ENCODE data around the gene BTG4. TPM values are rescaled to one million over a fixed set of nuclear protein-coding genes. Genes with fewer than 3 reads are reported as not detected.

The BTG4 gene
- total and polyA plus RNA-seq, 2 experiments from 2014 or later, result 0.21 to 0.31 TPM

DNA sequence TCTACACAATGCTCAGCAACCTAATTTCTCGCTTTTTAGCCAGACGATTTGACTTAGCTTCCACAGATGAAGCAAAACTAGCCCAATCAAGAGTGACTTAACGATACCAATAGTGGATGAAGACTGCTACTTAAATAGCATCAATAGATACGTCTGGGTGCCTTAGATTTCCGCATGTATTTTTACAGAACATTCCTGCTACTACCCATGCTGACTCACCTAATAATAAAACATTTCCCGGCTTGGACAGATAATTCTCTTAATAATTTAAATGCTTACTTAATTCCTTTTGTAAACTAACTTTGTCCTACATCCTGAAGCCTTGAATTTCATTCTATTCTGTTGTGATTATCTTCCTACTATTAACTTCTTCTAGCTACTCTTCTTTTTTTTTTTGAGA, 23.1 kb upstream of the BTG4 start:
- Histone ChIP-seq H2AFZ (no peak overlapping the region), H4K20me1 (replicated peaks; ENCODE audit: insufficient read depth) (no peaks in the 10 kb centered on the region), H3K27me3 (ENCODE audit: insufficient read depth) (peaks cover 27% of the 10 kb centered on the region), H3K4me1 (ENCODE audit: insufficient read depth) (peaks cover 16% of the 10 kb centered on the region), H3K9me2 (ENCODE audit: insufficient read depth) (no peaks in the 10 kb centered on the region; the same call in 1 of the 2 replicates), H3K27ac (ENCODE audit: low read depth) (no peak overlapping the region), H3K36me3 (ENCODE audit: insufficient read depth) (no peaks in the 10 kb centered on the region), H3K4me3 (no peak overlapping the region), H3K79me2 (replicated peaks; ENCODE audit: insufficient read depth) (no peaks in the 10 kb centered on the region), H3K4me2 (no peak overlapping the region), H3F3A (replicated peaks; ENCODE audit: low read depth) (no peaks in the 10 kb centered on the region)
- Mint-ChIP-seq H3K9me3 (no peaks in the 10 kb centered on the region; the same call in 2 of the 3 replicates), H3K27ac (no peak overlapping the region), H3K27me3 (ENCODE audit: insufficient read depth, low read depth, poor library complexity) (peaks cover 30% of the 10 kb centered on the region), H3K4me3 (no peak overlapping the region), H3K4me1 (peaks cover 23% of the 10 kb centered on the region; the same call in 2 of the 3 replicates), H3K36me3 (ENCODE audit: low read depth) (no peaks in the 10 kb centered on the region; the same call in 2 of the 3 replicates)
- TF ChIP-seq ZNF331 (CRISPR knock-in tag; IDR thresholded peaks at IDR 0.05; ENCODE audit: low read depth), result no peak
- TF ChIP-seq ZNF114 (CRISPR knock-in tag; IDR thresholded peaks at IDR 0.05), result no peak
- TF ChIP-seq JUNB (IDR thresholded peaks at IDR 0.05; ENCODE audit: unreplicated experiment), result no peak
- TF ChIP-seq EZH2phosphoT487 (IDR thresholded peaks at IDR 0.05; ENCODE audit: unreplicated experiment), result no peak
- TF ChIP-seq, protein P1, sequence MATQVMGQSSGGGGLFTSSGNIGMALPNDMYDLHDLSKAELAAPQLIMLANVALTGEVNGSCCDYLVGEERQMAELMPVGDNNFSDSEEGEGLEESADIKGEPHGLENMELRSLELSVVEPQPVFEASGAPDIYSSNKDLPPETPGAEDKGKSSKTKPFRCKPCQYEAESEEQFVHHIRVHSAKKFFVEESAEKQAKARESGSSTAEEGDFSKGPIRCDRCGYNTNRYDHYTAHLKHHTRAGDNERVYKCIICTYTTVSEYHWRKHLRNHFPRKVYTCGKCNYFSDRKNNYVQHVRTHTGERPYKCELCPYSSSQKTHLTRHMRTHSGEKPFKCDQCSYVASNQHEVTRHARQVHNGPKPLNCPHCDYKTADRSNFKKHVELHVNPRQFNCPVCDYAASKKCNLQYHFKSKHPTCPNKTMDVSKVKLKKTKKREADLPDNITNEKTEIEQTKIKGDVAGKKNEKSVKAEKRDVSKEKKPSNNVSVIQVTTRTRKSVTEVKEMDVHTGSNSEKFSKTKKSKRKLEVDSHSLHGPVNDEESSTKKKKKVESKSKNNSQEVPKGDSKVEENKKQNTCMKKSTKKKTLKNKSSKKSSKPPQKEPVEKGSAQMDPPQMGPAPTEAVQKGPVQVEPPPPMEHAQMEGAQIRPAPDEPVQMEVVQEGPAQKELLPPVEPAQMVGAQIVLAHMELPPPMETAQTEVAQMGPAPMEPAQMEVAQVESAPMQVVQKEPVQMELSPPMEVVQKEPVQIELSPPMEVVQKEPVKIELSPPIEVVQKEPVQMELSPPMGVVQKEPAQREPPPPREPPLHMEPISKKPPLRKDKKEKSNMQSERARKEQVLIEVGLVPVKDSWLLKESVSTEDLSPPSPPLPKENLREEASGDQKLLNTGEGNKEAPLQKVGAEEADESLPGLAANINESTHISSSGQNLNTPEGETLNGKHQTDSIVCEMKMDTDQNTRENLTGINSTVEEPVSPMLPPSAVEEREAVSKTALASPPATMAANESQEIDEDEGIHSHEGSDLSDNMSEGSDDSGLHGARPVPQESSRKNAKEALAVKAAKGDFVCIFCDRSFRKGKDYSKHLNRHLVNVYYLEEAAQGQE (IDR thresholded peaks at IDR 0.05; ENCODE audit: unreplicated experiment), result no peak
- TF ChIP-seq CREB1 (CRISPR knock-in tag; IDR thresholded peaks at IDR 0.05; ENCODE audit: low read depth), result no peak
- no peak for TF ChIP-seq EZH2 (IDR thresholded peaks at IDR 0.05; ENCODE audit: low read depth, unreplicated experiment)
- no peak for TF ChIP-seq STAT1 (IDR thresholded peaks at IDR 0.05; ENCODE audit: unreplicated experiment)
- no peak for TF ChIP-seq ZNF462 (CRISPR knock-in tag; IDR thresholded peaks at IDR 0.05)
- ATAC-seq (no peak), DNase-seq (ENCODE audit: low spot score) (no peak)

All from GM23338 (cell line).